Measurements from ENCODE around the gene SYNGR4.

- TF ChIP-seq POLR2A (IDR thresholded peaks at IDR 0.05; ENCODE audit: low read length) (no peak), GATA1 (IDR thresholded peaks at IDR 0.05; ENCODE audit: low read depth, low read length) (no peak)
Measured at GRCh38 chr19:48346191-48346590, 18.0 kb upstream of the SYNGR4 start.

Measured in erythroblast (primary cell).